PFSK-1 (cell line): ENCODE measurements around the gene CCNG2.

Experiments
- FOXP2 ChIP-seq: optimal IDR thresholded peaks from 2 replicates; pipeline ENCODE3; 2011; ENCODE audit warnings: borderline replicate concordance, control low read depth, inconsistent platforms; ENCODE audit not compliant: insufficient read depth; ENCODE audit errors: extremely low read length, extremely low read depth
- POLR2AphosphoS5 ChIP-seq: IDR thresholded peaks from 2 replicates; pipeline ENCODE4 v1.6.1; 2012; ENCODE audit warnings: low read depth, mild to moderate bottlenecking, control low read depth, low read length, moderate library complexity
- SIN3A ChIP-seq: IDR thresholded peaks from 2 replicates; pipeline ENCODE4 v1.6.1; 2012; ENCODE audit warnings: mild to moderate bottlenecking, low read length, moderate library complexity, borderline replicate concordance; ENCODE audit not compliant: insufficient read depth
- TAF1 ChIP-seq: IDR thresholded peaks from 2 replicates; pipeline ENCODE4 v1.6.1; 2012; ENCODE audit warnings: low read length, control low read depth, borderline replicate concordance; ENCODE audit not compliant: insufficient read depth
- TF ChIP-seq, protein P1 (sequence below), 2 experiments: IDR thresholded peaks; 2 replicates each; pipeline versions ENCODE4 v1.6.1 to v1.8.0; 2011 to 2012; ENCODE audit warnings: low read depth in 2 of 2, low read length in 2 of 2, control low read depth in 1 of 2, inconsistent platforms in 1 of 2, mild to moderate bottlenecking in 1 of 2, moderate library complexity in 1 of 2; ENCODE audit not compliant: insufficient read depth in 1 of 2

DNA sequence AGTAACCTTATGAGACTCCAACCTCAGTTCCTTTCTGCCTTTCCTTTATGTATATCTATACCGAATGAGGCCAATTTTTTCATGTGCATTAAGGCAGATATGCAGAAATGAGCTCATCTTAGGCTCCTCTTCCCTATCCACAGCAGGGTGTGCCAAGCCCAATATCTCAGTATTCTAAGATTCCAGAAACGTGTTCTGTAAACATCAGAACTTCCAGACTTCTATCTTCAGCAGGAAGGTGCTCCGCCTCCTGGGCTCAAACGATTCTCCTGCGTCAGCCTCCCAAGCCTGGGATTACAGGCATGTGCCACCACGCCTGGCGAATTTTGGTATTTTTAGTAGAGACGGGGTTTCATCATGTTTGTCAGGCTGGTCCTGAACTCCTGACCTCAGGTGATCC lies 31.0 kb upstream of the CCNG2 start:
- no peak for TF ChIP-seq POLR2AphosphoS5
- no peak for TF ChIP-seq SIN3A
- TF ChIP-seq, protein P1, sequence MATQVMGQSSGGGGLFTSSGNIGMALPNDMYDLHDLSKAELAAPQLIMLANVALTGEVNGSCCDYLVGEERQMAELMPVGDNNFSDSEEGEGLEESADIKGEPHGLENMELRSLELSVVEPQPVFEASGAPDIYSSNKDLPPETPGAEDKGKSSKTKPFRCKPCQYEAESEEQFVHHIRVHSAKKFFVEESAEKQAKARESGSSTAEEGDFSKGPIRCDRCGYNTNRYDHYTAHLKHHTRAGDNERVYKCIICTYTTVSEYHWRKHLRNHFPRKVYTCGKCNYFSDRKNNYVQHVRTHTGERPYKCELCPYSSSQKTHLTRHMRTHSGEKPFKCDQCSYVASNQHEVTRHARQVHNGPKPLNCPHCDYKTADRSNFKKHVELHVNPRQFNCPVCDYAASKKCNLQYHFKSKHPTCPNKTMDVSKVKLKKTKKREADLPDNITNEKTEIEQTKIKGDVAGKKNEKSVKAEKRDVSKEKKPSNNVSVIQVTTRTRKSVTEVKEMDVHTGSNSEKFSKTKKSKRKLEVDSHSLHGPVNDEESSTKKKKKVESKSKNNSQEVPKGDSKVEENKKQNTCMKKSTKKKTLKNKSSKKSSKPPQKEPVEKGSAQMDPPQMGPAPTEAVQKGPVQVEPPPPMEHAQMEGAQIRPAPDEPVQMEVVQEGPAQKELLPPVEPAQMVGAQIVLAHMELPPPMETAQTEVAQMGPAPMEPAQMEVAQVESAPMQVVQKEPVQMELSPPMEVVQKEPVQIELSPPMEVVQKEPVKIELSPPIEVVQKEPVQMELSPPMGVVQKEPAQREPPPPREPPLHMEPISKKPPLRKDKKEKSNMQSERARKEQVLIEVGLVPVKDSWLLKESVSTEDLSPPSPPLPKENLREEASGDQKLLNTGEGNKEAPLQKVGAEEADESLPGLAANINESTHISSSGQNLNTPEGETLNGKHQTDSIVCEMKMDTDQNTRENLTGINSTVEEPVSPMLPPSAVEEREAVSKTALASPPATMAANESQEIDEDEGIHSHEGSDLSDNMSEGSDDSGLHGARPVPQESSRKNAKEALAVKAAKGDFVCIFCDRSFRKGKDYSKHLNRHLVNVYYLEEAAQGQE (IDR thresholded peaks at IDR 0.05; ENCODE audit: insufficient read depth in 1 of 2, low read depth in 2 of 2, low read length in 2 of 2) = no peak
- TF ChIP-seq FOXP2 = no peak
- no peak for TF ChIP-seq TAF1
